H1 (cell line): ENCODE results near the gene BROX. TPM values are rescaled to one million over a fixed set of nuclear protein-coding genes. Genes with fewer than 3 reads are reported as not detected.

Experiments
- CTCF ChIA-PET: fragments of 300-600 bp; sonication (Branson Sonifier 250); formaldehyde crosslinking; loops from one replicate; lab custom pipeline; 2021; ENCODE audit not compliant: partially characterized antibody; lab: Charles Lee
- POLR2A ChIA-PET: fragments of 300-600 bp; sonication (Branson Sonifier 250); formaldehyde crosslinking; loops from one replicate; lab custom pipeline; 2021; ENCODE audit warnings: inconsistent platforms; ENCODE audit not compliant: partially characterized antibody; lab: Charles Lee
- DNase-seq, 2 experiments: peaks; one replicate each; pipeline versions ENCODE4 v3.0.0 to v3.0.0-alpha.2; 2010 to 2022; ENCODE audit warnings: low spot score in 2 of 2, low read depth in 1 of 2, mixed read lengths in 1 of 2
- FAIRE-seq: peaks from 2 replicates; lab custom pipeline; 2011; peaks lifted over from hg19 to GRCh38; lab: Jason Lieb, UNC
- H2AFZ ChIP-seq: 2 replicates; pipeline ENCODE4 v1.8.1; 2012; ENCODE audit warnings: low read length, inconsistent platforms
- H2AK5ac ChIP-seq: 2 replicates; pipeline ENCODE4 v1.6.1; 2013; ENCODE audit warnings: low read depth, low read length
- H2BK120ac ChIP-seq: replicated peaks from 2 replicates; pipeline ENCODE3; 2013; ENCODE audit warnings: low read depth, low read length, inconsistent platforms
- H2BK12ac ChIP-seq: 2 replicates; pipeline ENCODE4 v1.6.1; 2013; ENCODE audit warnings: low read depth, low read length
- H2BK15ac ChIP-seq: 2 replicates; pipeline ENCODE4 v1.6.1; 2013; ENCODE audit warnings: low read length
- H2BK20ac ChIP-seq: 2 replicates; pipeline ENCODE4 v1.6.1; 2013; ENCODE audit warnings: low read length
- H2BK5ac ChIP-seq: 2 replicates; pipeline ENCODE4 v1.6.1; 2013; ENCODE audit warnings: low read depth, low read length
- H3K14ac ChIP-seq: 2 replicates; pipeline ENCODE4 v1.6.1; 2013; ENCODE audit warnings: inconsistent platforms; ENCODE audit not compliant: insufficient read length
- H3K18ac ChIP-seq: 2 replicates; pipeline ENCODE4 v1.6.1; 2013; ENCODE audit warnings: low read length; ENCODE audit errors: extremely low read depth
- H3K23ac ChIP-seq: 2 replicates; pipeline ENCODE4 v1.6.1; 2013; ENCODE audit warnings: inconsistent platforms; ENCODE audit not compliant: insufficient read length
- H3K23me2 ChIP-seq: 2 replicates; pipeline ENCODE4 v1.6.1; 2013; ENCODE audit warnings: low read depth, low read length
- H3K27ac ChIP-seq: 2 replicates; pipeline ENCODE4 v1.6.1; 2011; ENCODE audit warnings: low read depth, low read length, inconsistent platforms
- H3K27me3 ChIP-seq, 4 experiments: replicated peaks in 1 of 4; 1 replicate in 1 of 4; 2 replicates in 3 of 4; pipeline versions ENCODE4 v1.6.1 to v1.8.1; 2011 to 2013; ENCODE audit warnings: low read length in 3 of 4, mild to moderate bottlenecking in 3 of 4, inconsistent platforms in 2 of 4, mixed read lengths in 2 of 4, moderate library complexity in 1 of 4; ENCODE audit not compliant: control insufficient read depth in 3 of 4, insufficient read depth in 3 of 4; ENCODE audit errors: extremely low read depth in 1 of 4
- H3K36me3 ChIP-seq, 4 experiments: 2 replicates each; pipeline versions ENCODE4 v1.6.1 to v1.8.1; 2011 to 2013; ENCODE audit warnings: mild to moderate bottlenecking in 4 of 4, low read length in 3 of 4, moderate library complexity in 2 of 4, control low read depth in 1 of 4, inconsistent platforms in 1 of 4; ENCODE audit not compliant: insufficient read depth in 4 of 4, control insufficient read depth in 2 of 4
- H3K4ac ChIP-seq: replicated peaks from 2 replicates; pipeline ENCODE3; 2013; ENCODE audit warnings: low read length, low read depth, mixed read lengths, inconsistent platforms; ENCODE audit not compliant: insufficient read length
- H3K4me1 ChIP-seq, 4 experiments: replicated peaks in 1 of 4; 1 replicate in 1 of 4; 2 replicates in 3 of 4; pipeline versions ENCODE4 v1.6.1 to v1.8.1; 2011 to 2013; ENCODE audit warnings: low read length in 3 of 4, inconsistent platforms in 2 of 4, mixed read lengths in 1 of 4; ENCODE audit not compliant: insufficient read depth in 4 of 4, control insufficient read depth in 3 of 4
- H3K4me2 ChIP-seq, 2 experiments: 2 replicates each; pipeline versions ENCODE4 v1.6.1 to v1.8.1; 2011 to 2013; ENCODE audit warnings: low read depth in 2 of 2, low read length in 2 of 2, control low read depth in 1 of 2, inconsistent platforms in 1 of 2, mild to moderate bottlenecking in 1 of 2; ENCODE audit not compliant: insufficient read depth in 1 of 2
- H3K4me3 ChIP-seq, 4 experiments: fragments of 200-600, 300-600 bp in 1 of 4; sonication (generic), shearing (Covaris generic), sonication (Bioruptor Twin) in 1 of 4; 2 replicates each; pipeline versions ENCODE4 v1.5.1 to v1.8.1; 2011 to 2016; ENCODE audit warnings: low read length in 4 of 4, low read depth in 3 of 4, control low read depth in 2 of 4, inconsistent platforms in 2 of 4, mild to moderate bottlenecking in 2 of 4, mixed read lengths in 1 of 4, moderate library complexity in 1 of 4; ENCODE audit not compliant: insufficient read depth in 2 of 4; ENCODE audit errors: extremely low read depth in 1 of 4
- H3K56ac ChIP-seq: replicated peaks from 2 replicates; pipeline ENCODE3; 2013; ENCODE audit warnings: low read depth, mild to moderate bottlenecking, mixed read lengths, low read length, inconsistent platforms; ENCODE audit not compliant: insufficient read length
- H3K79me1 ChIP-seq: 2 replicates; pipeline ENCODE4 v1.6.1; 2013; ENCODE audit warnings: low read depth, low read length, control low read depth
- H3K79me2 ChIP-seq, 2 experiments: 2 replicates each; pipeline versions ENCODE4 v1.6.1 to v1.8.1; 2012 to 2013; ENCODE audit warnings: low read length in 2 of 2, mild to moderate bottlenecking in 2 of 2, inconsistent platforms in 1 of 2; ENCODE audit not compliant: insufficient read depth in 2 of 2, control insufficient read depth in 1 of 2
- H3K9ac ChIP-seq, 4 experiments: replicated peaks in 1 of 4; 1 replicate in 1 of 4; 2 replicates in 3 of 4; pipeline versions ENCODE4 v1.6.1 to v1.8.1; 2011 to 2013; ENCODE audit warnings: low read depth in 3 of 4, low read length in 3 of 4, control low read depth in 2 of 4, mild to moderate bottlenecking in 2 of 4, moderate library complexity in 2 of 4, inconsistent platforms in 1 of 4; ENCODE audit errors: extremely low read depth in 1 of 4
- H3K9me3 ChIP-seq, 2 experiments: 2 replicates each; pipeline versions ENCODE4 v1.6.1 to v1.8.1; 2012 to 2013; ENCODE audit warnings: mild to moderate bottlenecking in 2 of 2, moderate library complexity in 2 of 2, control low read depth in 1 of 2, inconsistent platforms in 1 of 2, low read depth in 1 of 2, low read length in 1 of 2, mixed read lengths in 1 of 2; ENCODE audit not compliant: insufficient read depth in 2 of 2
- H4K20me1 ChIP-seq, 2 experiments: replicated peaks in 1 of 2; 2 replicates each; pipeline versions ENCODE3 to v1.8.1; 2011 to 2013; ENCODE audit warnings: inconsistent platforms in 2 of 2, low read length in 2 of 2, mild to moderate bottlenecking in 1 of 2; ENCODE audit not compliant: insufficient read depth in 2 of 2, control insufficient read depth in 1 of 2
- H4K5ac ChIP-seq: 2 replicates; pipeline ENCODE4 v1.6.1; 2013; ENCODE audit warnings: low read length, low read depth, mixed read lengths, inconsistent platforms; ENCODE audit not compliant: insufficient read length
- H4K8ac ChIP-seq: 2 replicates; pipeline ENCODE4 v1.8.0; 2013; ENCODE audit warnings: mild to moderate bottlenecking, moderate library complexity, low read length, inconsistent platforms; ENCODE audit not compliant: insufficient read depth; ENCODE audit errors: extremely low read depth
- H4K91ac ChIP-seq: replicated peaks from 2 replicates; pipeline ENCODE3; 2013; ENCODE audit warnings: low read length, mixed read lengths, inconsistent platforms; ENCODE audit not compliant: insufficient read length
- BCL11A ChIP-seq, 2 experiments: IDR thresholded peaks; one replicate each; pipeline ENCODE4 v1.6.1; 2011; ENCODE audit warnings: low read depth in 2 of 2, low read length in 2 of 2, mild to moderate bottlenecking in 2 of 2
- CBX5 ChIP-seq: fragments of 300-800, 300-1000 bp; sonication (generic); IDR thresholded peaks from 2 replicates; pipeline ENCODE4 v1.7.1; 2016; ENCODE audit warnings: antibody characterized with exemption, low read length, low read depth
- CBX8 ChIP-seq: fragments of 300-800, 300-1000 bp; sonication (generic); IDR thresholded peaks from 2 replicates; pipeline ENCODE4 v1.7.1; 2016; ENCODE audit warnings: low read depth, low read length, borderline replicate concordance
- EGR1 ChIP-seq: IDR thresholded peaks from 2 replicates; pipeline ENCODE4 v1.6.1; 2011; ENCODE audit warnings: low read depth, low read length, borderline replicate concordance
- GTF2F1 ChIP-seq: IDR thresholded peaks from 2 replicates; pipeline ENCODE4 v1.6.1; 2012; ENCODE audit warnings: low read depth, low read length, improper control_type of control experiment, borderline replicate concordance
- JUND ChIP-seq: IDR thresholded peaks from 2 replicates; pipeline ENCODE4 v1.6.1; 2011; ENCODE audit warnings: mild to moderate bottlenecking, improper control_type of control experiment, low read length
- RXRA ChIP-seq: IDR thresholded peaks from 2 replicates; pipeline ENCODE4 v1.6.1; 2011; ENCODE audit warnings: low read depth, mild to moderate bottlenecking, low read length, moderate library complexity; ENCODE audit not compliant: insufficient read depth
- SAP30 ChIP-seq: fragments of 300-600 bp; sonication (generic); IDR thresholded peaks from 2 replicates; pipeline ENCODE4 v1.7.1; 2012; ENCODE audit warnings: low read length, moderate library complexity, mild to moderate bottlenecking, inconsistent platforms; ENCODE audit not compliant: insufficient read depth, insufficient replicate concordance
- SP1 ChIP-seq: IDR thresholded peaks from 2 replicates; pipeline ENCODE4 v1.6.1; 2011; ENCODE audit warnings: low read depth, low read length
- SUZ12 ChIP-seq: fragments of 200-600 bp; sonication (generic); IDR thresholded peaks from 2 replicates; pipeline ENCODE4 v1.6.1; 2012; ENCODE audit warnings: mild to moderate bottlenecking, inconsistent platforms, low read length, moderate library complexity, mixed read lengths
- TBP ChIP-seq: IDR thresholded peaks from 2 replicates; pipeline ENCODE4 v1.6.1; 2011; ENCODE audit warnings: low read depth, low read length, improper control_type of control experiment
- TCF12 ChIP-seq: IDR thresholded peaks from 2 replicates; pipeline ENCODE4 v1.6.1; 2011; ENCODE audit warnings: low read depth, mild to moderate bottlenecking, low read length
- WGBS, 2 experiments: shearing (Covaris generic) in 1 of 2; methylation state at CpG; one replicate each; pipeline versions ENCODE4 v1.1.6 to v1.1.7; 2013 to 2015; ENCODE audit warnings: low lambda C conversion rate in 2 of 2, mixed read lengths in 2 of 2, inconsistent platforms in 1 of 2, low coverage in 1 of 2, missing lambda C conversion rate in 1 of 2; ENCODE audit not compliant: insufficient replicate concordance in 2 of 2, insufficient coverage in 1 of 2, insufficient read length in 1 of 2; ENCODE audit errors: extremely low coverage in 1 of 2, missing lambda C conversion rate in 1 of 2; 5-methylcytosine and 5-hydroxymethylcytosine counted together
- polyA plus RNA-seq, 7 experiments: library from polyadenylated mRNA; depleted of rRNA in 3 of 7; stranded (reverse) in 5 of 7; unstranded in 2 of 7; fragments of >200 nt in 5 of 7; fragments of 200-250 nt in 2 of 7; gene quantifications; 1 replicate in 5 of 7; 2 replicates in 1 of 7; 4 replicates in 1 of 7; pipeline versions ENCODE4 v1.2.1 to v1.2.3, GENCODE V29; 2011 to 2013; ENCODE audit warnings: missing spikeins in 2 of 7, mixed read lengths in 2 of 7
- total RNA-seq: library from RNA; stranded (reverse); fragmentation: NEBNext Ultra II Directional; extraction: Animal tissue kit (Norgen Biotek cat#: 25700); gene quantifications from 2 replicates; pipeline ENCODE4 v1.2.1, GENCODE V29; 2021

The BROX gene
- total and polyA plus RNA-seq, 2 of the 8 experiments (the other 6 are each of a cell fraction or from before 2014, with no cell fraction given), result 3.8 to 26.7 TPM

- Histone ChIP-seq H3K9me3 (no peaks in the 10 kb centered on the region), H3K4me3 (no peak overlapping the region), H3K4me1 (no peaks in the 10 kb centered on the region), H4K91ac (no peak overlapping the region), H3K23me2 (no peaks in the 10 kb centered on the region), H2BK12ac (no peak overlapping the region), H2BK120ac (no peak overlapping the region), H2BK20ac (no peak overlapping the region), H2AFZ (no peak overlapping the region), H3K56ac (no peak overlapping the region), H3K23ac (no peak overlapping the region), H3K4ac (no peak overlapping the region), H3K79me2 (no peaks in the 10 kb centered on the region), H4K5ac (no peak overlapping the region), H3K27me3 (no peaks in the 10 kb centered on the region), H3K4me2 (no peak overlapping the region), H4K20me1 (no peaks in the 10 kb centered on the region), H3K79me1 (no peaks in the 10 kb centered on the region), H3K27ac (no peak overlapping the region), H3K9ac (no peak overlapping the region), H2BK5ac (no peak overlapping the region), H2BK15ac (no peak overlapping the region), H4K8ac (no peak overlapping the region), H3K18ac (no peak overlapping the region), H3K36me3 (no peaks in the 10 kb centered on the region), H2AK5ac (no peak overlapping the region), H3K14ac (no peak overlapping the region)
- WGBS, 2 experiments, result 83% methylated on average over 3 of the region's 3 CpGs; no CpG with 5 or more reads in 1 of the 2 experiments
- ChIA-PET CTCF (interaction anchor here (0.8 to 3.6 kb wide), 12 partner anchors 8 to 383 kb away, joined by 3 to 17 read pairs (median 6); partner anchors contain the start of gene FAM177B), POLR2A (no interaction called here)
- FAIRE-seq (no peak), DNase-seq (no peak)
- TF ChIP-seq EGR1 (no peak), CBX8 (no peak), TCF12 (no peak), SUZ12 (no peak), SAP30 (no peak), CBX5 (no peak), SP1 (no peak), BCL11A (IDR thresholded peaks at IDR 0.05; ENCODE audit: low read depth in 2 of 2, low read length in 2 of 2) (no peak), RXRA (no peak), JUND (no peak), TBP (no peak), GTF2F1 (no peak)
Observed at GRCh38 chr1:222751255-222751654, 38.9 kb downstream of the BROX start.
